GM21529 (cell line): ENCODE measurements around the gene SPI1.

Source experiments
- ATAC-seq: cut with Tn5 transposase; IDR thresholded peaks from one replicate; pipeline ENCODE4 v1.9.1; 2021; ENCODE audit not compliant: unreplicated experiment

The SPI1 gene

DNA sequence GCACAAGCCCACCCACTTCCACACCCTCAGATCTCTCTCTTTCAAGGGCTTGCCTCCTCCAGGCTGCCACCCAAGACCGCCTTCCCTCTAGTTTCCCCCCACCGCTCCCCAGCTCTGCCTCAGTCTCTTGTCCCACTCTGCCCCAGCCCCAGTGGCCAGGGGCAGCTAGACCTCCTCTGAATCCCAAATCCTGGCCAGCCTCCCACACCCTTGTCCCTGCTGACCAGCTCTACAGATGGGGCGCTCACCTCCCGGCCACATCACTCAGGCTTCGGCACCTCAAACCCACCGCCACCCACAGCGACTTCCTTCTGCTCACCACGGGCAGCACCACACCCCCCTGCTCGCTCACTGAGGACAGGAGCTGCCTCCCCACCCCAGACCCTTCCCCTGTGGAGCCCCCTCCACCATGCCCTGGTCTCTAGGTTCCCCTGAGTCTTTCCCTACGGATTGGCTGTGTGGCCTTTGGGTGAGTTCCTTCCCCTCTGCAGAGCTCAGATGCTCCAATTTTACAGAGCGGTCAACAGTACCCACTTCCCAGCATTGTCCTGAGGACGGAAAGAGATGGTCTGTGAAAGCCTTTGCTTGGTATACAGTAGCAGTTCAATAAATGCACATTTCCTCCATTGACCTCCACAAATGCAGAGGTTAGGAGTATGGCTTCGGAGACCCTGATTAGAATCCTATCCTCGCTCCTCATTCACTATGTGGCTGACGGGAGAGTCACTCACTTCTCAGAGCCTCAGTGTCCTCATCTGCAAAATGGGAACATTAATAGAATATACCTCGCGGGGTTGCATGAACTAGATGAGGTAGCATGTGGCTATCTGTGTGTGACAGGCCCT, 11.5 kb upstream of the SPI1 start:
- ATAC-seq: no peak

- ATAC-seq: no peak
Measured at GRCh38 chr11:47388697-47389576, 10.6 kb upstream of the SPI1 start.

DNA sequence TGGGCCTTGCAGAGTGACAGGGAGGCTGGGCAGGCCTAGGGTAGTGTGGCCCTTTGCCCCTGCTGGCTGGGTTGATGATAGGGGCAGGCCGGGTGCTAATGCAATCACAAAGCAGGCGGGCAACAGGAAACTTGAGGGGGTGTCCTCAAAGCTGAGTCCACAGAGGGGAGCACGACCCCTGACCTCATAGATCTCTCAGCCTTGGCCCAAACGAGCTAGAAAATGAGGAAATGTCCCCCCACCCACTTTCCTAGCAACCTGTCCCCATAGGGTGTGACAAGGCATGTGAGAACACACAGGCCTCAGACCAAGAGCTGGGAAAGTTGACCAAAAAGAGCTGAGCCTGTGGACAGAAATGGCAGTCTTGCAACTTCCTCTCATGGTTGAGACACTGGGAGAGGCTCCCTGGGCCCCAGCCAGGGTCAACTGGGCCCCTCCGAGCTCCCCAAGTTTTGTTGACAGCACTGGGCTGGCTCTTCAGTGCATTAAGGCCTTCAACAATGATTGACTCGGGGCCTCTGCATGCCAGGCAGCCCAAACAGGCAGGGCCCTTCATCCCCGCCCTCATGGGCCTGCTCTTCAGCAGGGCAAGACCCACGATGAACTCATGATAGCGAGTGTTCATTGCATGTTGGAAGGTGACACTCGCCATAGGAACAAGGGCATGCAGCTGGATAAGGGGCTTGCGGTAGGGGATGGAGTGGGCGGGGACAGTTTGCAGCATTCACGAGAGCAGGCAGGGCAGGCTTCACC, 9.8 kb upstream of the SPI1 start:
- no peak for ATAC-seq

DNA sequence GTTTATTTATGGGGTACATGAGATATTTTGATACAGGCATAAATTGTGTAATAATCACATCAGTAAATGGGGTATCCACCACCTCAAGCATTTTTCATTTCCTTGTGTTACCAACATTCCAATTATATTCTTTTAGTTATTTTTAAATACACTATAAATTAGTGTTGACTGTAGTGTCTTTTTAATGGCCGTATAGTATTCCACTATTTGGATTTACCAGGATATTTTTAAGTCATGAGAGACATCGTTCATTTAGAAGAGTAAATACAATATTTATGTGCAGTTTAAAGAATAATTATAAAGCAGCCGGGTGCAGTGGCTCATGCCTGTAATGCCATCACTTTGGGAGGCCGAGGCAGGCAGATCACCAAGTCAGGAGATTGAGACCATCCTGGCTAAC, 6.2 kb upstream of the SPI1 start:
- ATAC-seq: no peak

DNA sequence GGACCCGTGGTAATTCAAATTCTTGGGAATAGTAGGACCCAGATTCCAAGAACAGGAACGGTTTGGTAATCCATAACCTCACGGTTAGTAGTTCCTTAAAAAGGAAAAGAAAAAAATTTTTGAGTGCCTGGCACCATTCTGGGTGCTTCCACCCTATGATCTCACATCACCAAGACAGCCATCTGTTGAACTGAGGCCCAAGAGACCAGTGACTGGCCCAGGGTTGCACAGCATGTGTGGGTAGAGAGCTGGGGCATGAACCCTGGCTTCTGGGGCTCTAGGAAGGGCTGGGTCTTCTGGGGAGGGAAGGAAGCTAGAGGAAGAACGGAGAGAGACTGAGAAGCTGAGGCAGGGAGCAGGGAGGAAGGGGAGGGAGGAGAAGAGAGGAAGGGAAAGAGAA, 4.7 kb upstream of the SPI1 start:
- ATAC-seq: no peak

DNA sequence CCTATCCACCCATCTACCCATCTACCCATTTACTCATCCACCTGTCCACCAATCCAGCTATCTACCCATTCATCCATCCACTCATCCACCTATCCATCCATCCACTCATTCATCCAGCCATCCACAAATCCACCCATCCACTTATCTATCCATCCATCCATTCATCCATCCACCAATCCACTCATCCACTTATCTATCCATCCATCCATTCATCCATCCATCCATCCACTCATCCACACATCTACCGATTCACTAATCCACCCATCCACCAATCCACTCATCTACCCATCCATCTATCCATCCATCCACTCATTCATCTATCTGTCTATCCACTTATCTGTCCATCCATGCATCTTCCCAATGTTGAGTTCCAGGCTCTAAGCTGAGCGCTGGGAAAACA, 1.7 kb upstream of the SPI1 start:
- no peak for ATAC-seq

GRCh38 chr11:47379317-47379716, 970 bp upstream of the SPI1 start:
- no peak for ATAC-seq

- ATAC-seq: no peak
Measured at GRCh38 chr11:47378836-47379170, 456 bp upstream of the SPI1 start.

- no peak for ATAC-seq
Measured at GRCh38 chr11:47377571-47378009, 757 bp downstream of the SPI1 start.

DNA sequence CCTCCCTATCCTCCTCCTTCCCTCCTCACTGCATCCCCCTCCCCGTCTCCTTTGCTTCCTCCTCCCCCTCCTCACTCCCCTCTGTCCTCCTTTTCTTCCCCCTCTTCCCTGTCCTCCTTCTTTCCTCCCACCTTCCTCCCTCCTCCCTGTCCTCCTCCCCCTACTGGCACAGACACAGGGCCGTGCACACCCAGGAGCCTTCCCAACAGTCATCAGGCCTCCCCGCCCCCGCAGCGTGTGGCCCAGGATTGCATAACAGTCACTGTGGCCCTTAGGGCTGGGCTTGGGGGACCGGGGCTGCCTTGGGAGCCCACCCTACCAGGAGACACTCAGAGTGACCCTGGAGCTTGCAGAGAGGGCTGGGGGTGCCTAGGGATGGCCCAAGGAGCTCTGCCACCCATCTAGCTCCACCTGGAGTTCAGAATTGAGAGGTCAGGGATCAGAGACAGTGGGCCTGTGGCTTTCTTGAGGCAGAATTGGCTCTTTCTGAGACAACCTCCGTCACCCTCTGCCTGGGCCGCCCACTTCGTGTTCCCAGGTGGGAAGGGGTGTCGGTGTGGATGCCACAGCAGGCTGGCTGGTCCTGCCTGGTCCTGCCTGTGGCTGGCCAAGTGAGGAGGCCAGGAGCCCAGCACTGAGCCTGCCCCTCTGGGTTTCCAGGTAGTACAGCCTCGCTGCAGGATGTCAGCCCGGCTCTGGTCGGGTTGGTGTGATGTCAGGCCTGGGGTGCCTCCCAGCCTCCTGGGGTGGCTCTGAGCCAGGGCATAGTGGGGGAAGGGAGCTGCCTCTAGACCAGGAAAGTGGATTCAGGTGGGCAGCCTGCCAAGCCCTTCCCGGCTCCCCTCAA, 1.6 kb downstream of the SPI1 start:
- peak; percentile 35 for ATAC-seq

DNA sequence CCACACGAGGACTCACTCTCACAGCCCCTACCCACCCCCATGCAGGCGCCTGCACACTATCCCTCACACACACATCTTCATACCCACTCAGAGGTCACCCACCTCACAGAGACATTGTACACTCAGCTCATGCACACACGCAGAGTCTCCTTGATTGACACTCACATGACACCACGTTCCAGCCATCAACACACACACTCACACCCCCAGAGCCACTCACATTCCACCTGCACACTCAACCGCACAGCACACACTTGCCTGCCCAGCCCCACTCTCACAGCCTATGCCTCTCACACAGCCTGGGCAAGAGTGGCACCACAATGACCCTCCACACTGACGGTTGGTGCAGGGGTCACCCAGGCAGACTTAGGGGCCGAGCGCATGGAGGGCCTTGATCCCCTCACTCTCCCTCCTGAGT, 2.2 kb downstream of the SPI1 start:
- no peak for ATAC-seq

DNA sequence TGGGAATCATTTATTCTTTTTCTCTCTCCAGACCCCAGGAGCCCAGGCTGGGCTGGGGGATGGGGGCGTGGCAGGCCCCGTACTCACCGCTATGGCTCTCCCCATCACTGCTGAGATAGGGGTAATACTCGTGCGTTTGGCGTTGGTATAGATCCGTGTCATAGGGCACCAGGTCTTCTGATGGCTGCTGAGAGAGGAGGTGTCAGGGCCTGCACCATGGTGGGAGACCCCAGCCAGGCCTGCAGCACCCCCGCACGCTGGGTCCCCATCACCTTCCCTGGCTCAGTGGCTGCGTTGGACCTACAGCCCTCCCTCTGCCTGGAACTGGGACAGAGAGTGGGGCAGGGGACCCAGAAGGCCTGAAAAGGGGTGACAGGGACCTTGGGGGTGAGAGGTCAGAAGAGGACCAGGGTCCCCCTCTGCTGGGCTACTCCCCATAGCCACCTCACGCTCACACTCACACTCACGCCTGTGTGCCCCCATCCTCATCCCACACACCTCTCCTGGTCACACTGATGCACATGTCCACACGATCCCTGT, 2.7 kb downstream of the SPI1 start:
- ATAC-seq: no peak

GRCh38 chr11:47375020-47375419, 3.3 kb downstream of the SPI1 start:
- no peak for ATAC-seq

GRCh38 chr11:47374720-47375019, 3.7 kb downstream of the SPI1 start:
- no peak for ATAC-seq

- peak; percentile 35 for ATAC-seq
Measured at GRCh38 chr11:47373876-47374719, 4.2 kb downstream of the SPI1 start.

DNA sequence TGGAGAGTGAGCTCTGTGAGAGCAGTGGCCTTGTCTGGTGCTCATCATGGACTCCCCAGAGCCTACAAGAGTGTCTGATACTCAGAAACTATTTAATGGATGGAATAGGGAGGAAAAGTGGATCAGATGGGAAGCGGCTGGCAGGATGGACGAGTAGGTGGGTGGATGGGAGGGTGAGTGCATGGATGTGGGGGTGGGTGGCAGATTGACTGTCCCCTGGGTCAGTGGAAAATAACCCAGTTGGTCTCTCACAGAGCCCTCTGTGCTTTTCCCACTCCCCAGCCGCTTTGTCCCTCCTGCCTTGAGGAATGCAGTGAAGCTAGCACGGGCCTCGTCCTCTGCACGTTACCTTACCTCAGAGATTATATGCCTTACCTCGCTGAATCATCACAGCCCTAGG, 5.9 kb downstream of the SPI1 start:
- no peak for ATAC-seq

- no peak for ATAC-seq
Measured at GRCh38 chr11:47369676-47370075, 8.7 kb downstream of the SPI1 start.

GRCh38 chr11:47366020-47366490, 12.3 kb downstream of the SPI1 start:
- ATAC-seq: no peak

DNA sequence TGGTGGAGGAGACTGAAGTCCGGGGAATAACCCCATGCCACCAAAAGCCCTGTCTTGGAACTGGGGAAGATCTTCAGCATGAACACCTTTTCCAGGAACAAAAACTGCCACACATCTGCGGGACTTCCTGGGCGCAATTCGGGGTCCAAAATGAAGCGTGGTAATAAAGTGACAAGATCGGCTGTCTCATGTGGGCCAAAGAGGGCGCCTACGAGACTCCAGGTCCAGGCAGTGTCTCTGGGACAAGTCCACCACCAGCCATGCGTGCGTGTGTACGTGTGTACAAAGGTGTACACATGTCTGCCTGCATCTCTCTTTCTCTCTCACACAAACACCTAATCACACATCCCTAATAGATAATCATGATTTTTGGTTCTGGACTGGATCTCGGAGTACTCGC, 16.9 kb downstream of the SPI1 start:
- no peak for ATAC-seq
